ENCODE measurements around the gene PXYLP1.

The PXYLP1 gene

GRCh38 chr3:141253326-141253725 is 21.7 kb downstream of the PXYLP1 start:
- DNase-seq = no peak

GRCh38 chr3:141253811-141254210 is 22.2 kb downstream of the PXYLP1 start:
- no peak for DNase-seq

- DNase-seq = no peak
Observed at GRCh38 chr3:141255137-141255845, 23.7 kb downstream of the PXYLP1 start.

GRCh38 chr3:141255846-141256261 is 24.2 kb downstream of the PXYLP1 start:
- no peak for DNase-seq

GRCh38 chr3:141256820-141257219 is 25.2 kb downstream of the PXYLP1 start:
- no peak for DNase-seq

- DNase-seq = no peak
Observed at GRCh38 chr3:141257961-141258360, 26.3 kb downstream of the PXYLP1 start.

GRCh38 chr3:141258973-141259372 is 27.3 kb downstream of the PXYLP1 start:
- DNase-seq = no peak

- no peak for DNase-seq
Observed at GRCh38 chr3:141259821-141260629, 28.4 kb downstream of the PXYLP1 start.

GRCh38 chr3:141260630-141260927 is 29.0 kb downstream of the PXYLP1 start:
- no peak for DNase-seq

GRCh38 chr3:141261472-141262307 is 30.1 kb downstream of the PXYLP1 start:
- DNase-seq = peak; percentile 82

GRCh38 chr3:141262308-141262705 is 30.7 kb downstream of the PXYLP1 start:
- DNase-seq = no peak

GRCh38 chr3:141266186-141266585 is 34.6 kb downstream of the PXYLP1 start:
- DNase-seq = no peak

GRCh38 chr3:141266797-141267555 is 35.4 kb downstream of the PXYLP1 start:
- DNase-seq = no peak

GRCh38 chr3:141267629-141268028 is 36.0 kb downstream of the PXYLP1 start:
- DNase-seq = no peak

GRCh38 chr3:141268306-141268705 is 36.7 kb downstream of the PXYLP1 start:
- DNase-seq = no peak

GRCh38 chr3:141268791-141269190 is 37.2 kb downstream of the PXYLP1 start:
- no peak for DNase-seq

- DNase-seq = no peak
Observed at GRCh38 chr3:141269961-141270360, 38.3 kb downstream of the PXYLP1 start.

- DNase-seq = no peak
Observed at GRCh38 chr3:141271279-141272030, 39.8 kb downstream of the PXYLP1 start.

GRCh38 chr3:141272906-141273662 is 41.5 kb downstream of the PXYLP1 start:
- DNase-seq = no peak

GRCh38 chr3:141273700-141274410 is 42.2 kb downstream of the PXYLP1 start:
- no peak for DNase-seq
